HG03460 (cell line): ENCODE measurements around the gene PDE8B.

Experiments used
- ATAC-seq: cut with Tn5 transposase; IDR thresholded peaks from one replicate; pipeline ENCODE4 v1.9.1; 2021; ENCODE audit not compliant: unreplicated experiment

Gene PDE8B

DNA sequence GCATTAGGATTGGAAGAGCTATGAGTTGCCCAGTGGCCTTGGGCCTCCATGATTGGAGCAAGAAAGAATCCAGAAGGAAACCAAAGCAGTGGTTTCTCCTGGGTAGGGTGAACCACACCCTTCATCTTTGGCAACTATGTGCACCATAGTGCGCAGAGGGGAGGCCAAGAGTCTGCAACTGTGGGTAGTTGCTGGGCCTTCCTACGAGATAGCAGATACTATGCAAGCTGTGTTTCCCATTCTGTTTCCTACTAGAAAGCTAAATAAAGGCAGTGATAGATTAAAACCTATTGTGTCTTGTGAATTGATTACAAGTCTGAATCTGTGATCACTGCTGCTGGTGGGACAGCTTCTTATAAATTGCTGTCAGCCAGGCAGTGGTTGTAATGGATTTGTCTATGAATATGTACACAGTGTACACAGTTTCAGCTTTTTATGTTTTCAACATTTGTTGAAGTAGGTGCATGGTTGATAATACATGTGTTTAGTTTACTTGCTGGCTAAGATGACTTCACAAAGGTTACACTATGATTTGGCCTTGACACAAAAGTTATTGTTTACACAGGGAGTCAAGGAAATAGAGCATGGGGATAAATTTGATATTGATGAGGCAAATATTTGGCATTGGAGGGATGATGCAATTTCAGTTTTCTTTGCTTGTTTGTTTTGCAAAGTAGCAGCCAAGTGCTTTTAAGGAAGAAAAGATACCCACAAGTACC lies 23.7 kb upstream of the PDE8B start:
- no peak for ATAC-seq

DNA sequence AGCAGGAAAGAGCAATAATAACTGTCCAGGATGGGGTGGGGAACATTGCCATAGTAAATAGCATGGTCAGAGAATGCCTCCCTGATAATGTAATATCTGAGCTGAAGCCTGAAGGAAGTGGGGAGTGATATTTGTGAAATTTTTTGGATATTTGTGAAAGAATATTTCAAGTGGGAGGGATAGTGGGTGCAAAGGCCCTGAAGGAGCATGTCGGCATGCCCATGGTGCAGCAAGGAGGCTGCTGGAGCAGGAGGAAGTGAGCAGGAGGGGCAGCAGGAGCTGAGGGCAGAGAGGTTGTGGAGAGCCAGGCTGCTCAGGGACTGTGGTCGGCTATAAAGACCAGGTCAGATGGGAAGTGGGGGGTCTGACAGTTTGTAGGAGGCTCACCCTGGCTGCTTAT lies 21.1 kb upstream of the PDE8B start:
- no peak for ATAC-seq

DNA sequence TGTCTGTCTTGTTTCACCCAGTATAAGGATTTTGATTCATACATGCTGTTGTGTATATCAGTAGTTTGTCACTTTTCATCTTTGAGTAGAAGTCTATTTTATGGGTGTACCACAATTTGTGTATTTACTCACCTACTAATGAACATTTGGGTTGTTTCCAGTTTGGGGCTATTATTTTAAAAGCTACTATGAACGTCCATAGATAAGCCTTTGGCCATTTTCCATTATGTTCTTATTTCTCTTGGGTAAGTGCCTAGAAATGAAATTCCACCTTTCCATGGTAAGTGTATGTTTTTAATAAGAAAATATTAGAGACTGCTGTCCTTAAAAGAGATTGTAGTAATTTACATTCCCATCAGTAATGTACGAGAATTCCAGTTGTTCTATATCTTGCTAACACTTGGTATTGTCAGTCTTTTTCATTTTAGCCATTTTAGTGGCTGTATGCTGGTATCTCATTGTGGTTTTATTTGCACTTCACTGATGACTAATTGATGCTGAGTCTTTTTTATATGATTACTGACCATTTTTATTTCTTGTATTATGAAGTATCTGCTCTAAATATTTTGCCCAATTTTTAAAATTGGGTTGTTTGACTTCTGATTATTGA lies 17.9 kb upstream of the PDE8B start:
- no peak for ATAC-seq

DNA sequence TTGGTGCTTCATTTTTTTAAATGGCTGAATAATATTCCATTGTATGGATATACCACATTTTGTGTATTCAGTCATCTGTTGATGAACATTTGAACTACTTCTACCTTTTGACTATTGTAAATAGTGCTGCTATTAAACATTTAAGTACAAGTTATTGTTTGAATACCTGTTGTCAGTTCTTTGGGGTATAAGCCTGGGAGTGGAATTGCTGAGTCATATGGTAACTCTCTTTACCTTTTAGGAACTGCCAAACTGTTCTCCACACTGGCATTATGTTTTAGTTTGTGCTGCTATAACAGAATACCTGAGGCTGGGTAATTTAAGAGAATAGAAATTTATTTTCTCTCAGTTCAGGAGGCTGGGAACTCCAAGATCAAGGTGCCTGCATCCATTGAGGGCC lies 15.7 kb upstream of the PDE8B start:
- ATAC-seq: no peak

DNA sequence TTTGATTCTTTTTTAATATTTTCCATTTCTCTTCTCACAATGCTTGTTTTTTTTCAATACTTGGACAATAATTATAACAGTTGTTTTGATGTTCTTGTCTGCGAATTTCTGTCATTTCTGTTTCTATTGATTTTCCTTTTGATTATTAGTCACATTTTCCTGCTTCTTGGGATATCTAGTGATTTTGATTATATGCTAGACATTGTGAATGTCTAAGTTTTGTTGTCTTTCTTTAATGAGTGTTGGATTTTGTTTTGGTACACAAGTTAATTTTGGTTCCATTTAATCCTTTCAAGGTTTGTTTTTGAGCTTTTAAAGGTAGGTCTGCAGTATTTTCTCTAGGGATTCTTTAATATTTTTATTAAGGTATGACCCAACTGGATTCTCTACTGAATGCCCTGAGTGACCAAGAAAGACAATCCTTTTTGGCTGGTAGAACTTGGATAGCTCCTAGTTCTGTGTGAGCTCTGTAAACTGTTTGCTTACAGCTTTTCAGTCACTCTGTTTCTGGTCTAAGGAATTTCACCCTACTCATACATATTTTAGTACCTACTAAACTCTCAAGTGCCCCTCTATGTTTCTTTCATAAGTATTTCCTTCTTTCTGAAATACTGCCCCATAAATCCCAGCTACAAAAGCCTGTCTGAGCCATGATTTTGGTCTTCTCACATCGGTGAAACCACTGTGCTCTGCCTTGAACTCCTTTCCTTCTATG lies 12.5 kb upstream of the PDE8B start:
- no peak for ATAC-seq

DNA sequence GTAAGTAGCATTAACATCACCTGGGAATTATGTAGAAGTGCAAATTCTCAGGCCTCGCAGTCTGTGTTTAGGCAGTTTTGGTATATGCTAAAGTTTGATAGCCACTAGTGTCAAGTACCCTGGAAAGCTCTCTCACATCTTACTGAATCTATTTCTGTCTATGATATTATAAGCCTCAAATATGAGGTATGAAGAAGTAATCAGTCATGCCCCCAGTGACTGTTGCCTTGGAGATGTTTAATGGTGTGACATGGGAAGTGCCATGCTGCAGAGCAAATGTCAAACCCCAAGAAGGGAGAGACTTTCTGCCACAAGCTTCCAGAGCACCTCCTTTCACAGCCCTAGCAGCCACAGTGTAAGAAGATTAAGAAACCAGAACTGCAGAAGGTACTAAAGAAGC lies 9.8 kb upstream of the PDE8B start:
- ATAC-seq: no peak

DNA sequence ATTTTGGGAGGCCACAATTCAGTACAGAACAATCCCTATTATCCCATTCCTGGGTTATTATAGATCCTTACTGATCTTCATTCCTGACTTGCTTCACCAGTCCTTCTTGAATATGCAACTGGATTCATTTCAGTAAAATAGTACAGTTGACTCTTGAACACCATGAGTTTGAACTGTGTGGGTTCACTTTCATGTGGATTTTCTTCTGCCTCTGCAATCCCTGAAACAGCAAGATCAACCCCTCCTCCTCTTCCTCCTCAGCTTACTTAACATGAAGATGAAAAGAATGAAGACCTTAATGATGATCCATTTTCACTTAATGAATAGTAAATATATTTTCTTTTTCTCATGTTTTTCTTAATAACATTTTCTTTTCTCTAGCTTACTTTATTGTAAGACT lies 8.3 kb upstream of the PDE8B start:
- ATAC-seq: no peak

DNA sequence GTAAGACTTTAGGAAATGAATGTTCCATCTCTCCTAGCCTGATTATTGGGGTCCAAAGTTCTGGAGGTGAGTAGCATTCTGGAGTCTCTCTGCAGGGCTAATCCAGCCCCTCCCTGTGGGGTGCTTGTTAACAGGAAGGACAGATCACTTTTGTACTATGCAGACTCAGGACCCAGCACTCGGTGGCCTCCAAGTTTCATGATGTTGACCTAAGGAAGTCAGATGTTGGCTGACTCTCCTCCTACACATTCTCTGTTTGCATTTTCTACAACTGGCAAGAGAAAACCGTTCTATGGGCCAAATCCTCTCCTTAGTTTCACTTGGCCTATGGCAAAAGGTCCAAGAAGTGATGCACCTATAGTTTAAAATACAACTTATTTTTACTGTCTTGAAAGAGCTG lies 5.5 kb upstream of the PDE8B start:
- no peak for ATAC-seq

DNA sequence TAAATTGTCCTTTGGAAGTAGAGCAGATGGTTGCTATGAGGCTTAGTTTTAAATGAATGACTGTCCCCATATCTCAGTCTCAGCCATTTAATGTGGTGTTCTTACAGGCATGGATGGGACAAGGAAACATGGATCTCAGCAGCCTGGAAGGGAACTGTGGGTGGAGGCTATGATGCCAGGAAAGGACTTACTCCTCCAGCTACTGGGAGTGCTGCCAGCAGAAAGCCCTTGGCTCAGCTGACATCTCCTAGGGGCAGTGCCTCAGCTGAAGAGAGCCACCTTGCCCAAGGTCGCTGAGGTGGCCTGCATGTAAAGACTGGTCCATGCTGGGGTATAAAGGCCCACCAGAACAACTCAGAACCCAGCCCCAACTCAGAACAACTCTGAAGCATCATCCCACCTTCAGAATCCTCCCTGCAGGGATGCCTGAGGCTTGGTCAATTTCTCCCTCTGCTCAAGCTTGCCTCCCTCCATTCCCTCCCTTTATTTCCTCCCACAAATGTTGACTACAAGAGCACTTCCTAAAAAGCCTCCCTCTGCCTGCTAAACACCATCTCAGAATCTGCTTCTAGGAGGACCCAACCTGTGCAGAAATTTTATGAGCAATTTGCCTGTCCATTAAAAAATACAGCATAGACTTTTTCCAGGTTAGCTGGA lies 1.8 kb upstream of the PDE8B start:
- ATAC-seq: no peak

DNA sequence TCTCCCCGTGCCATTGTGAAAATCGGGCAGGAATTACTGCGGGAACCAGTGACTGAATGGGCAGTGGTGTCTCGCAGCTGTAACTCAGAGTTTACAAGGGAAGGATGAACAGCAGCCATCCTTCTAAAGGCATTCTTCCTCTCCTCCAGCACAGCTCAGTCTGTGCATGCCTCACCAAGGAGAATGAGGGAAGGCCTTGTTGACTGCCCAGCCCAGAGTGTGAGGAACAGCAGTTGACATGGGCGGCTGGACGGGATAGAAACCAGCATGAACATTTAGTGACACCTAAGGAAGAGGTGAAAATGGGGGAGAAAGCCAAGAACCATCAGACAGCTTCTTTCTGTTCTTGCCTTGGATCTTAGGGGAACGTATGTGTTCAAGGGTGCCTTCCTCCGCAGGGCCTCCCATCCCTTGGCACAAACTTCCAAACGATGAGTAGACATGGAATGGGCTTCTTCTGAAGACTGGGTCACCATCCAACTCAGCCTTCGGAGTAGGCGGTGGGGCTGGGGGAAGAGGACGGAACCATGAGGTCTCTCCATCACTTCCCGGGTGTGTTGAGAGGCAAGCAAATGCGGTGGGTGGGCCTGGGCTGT lies 887 bp upstream of the PDE8B start:
- ATAC-seq: no peak

DNA sequence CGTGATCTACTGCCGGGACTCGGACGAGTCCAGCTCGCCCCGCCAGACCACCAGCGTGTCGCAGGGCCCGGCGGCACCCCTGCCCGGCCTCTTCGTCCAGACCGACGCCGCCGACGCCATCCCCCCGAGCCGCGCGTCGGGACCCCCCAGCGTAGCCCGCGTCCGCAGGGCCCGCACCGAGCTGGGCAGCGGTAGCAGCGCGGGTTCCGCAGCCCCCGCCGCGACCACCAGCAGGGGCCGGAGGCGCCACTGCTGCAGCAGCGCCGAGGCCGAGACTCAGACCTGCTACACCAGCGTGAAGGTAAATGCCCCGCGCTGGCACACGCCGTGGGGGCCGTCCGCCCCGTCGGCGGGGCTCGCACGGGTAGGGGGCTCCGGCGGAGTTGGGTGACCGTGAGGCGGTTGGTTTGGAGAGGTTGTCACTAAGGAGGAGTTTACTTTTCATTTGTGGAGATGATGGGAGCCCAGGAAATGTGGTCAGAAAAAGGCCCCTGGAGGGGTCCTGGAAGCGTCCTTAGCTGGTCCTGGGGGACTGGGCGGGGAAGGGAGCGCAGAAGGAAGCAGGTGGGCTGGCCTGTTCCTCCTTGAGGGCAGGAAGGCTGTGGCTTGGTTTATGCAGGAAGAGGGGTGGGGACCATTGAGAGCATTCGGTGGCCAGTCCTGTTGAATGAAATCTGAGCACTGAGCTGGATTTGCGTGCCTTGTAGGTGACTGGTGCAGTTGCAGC lies 647 bp downstream of the PDE8B start:
- no peak for ATAC-seq

DNA sequence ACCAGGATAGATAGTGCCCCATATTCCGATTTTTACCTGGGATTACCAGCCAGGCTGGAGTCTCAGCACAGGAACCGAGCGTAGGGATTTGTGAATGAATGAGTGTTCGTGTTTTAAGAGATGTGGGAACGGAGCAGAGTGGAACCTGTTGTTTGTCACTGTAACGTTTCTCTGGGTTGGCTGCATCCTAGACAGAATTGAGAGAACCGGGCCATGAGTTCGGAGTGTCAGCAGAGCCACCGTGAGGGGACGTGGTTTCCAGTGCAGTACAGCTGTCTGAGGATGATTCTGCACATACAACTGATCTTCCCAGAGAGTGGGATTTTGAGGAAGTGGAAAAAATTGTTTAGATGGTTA lies 1.2 kb downstream of the PDE8B start:
- ATAC-seq: no peak

DNA sequence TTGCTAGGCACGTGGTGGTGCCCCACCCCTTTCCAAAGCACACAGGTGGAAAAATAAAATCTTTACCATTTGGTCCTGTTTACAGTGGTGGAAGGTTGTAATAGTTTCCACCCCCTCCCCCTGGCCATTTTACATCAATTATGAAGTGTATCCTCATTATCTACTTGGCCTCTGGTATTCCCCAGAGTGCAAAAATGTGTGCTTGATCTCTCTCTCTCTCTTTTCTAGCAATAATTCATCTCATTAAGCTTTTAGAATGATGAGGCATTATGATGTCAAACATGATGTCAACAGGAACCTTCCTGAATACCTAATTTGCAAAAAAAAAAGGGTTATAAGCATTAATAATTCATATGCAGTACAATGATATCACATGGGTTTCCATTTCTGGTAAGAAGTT lies 3.1 kb downstream of the PDE8B start:
- ATAC-seq: no peak

DNA sequence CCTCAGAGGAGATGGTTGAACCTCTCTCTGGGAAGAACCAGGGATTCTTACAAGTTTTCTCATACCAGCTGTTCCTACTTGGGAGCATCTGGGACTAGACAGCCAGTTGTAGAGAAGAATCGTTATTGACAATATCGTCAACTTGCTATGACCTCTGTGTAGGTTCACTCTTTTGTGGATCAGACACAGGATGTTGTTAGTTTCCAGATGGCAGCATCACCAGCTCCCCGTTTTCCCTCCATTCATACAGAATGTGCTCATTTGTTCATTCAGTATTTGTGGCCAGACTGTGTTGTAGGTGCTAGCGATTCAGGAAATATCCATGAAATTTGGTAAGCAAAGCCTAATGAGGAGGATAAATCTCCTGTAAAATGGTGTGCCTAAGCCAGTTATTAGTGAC lies 3.7 kb downstream of the PDE8B start:
- ATAC-seq: no peak

DNA sequence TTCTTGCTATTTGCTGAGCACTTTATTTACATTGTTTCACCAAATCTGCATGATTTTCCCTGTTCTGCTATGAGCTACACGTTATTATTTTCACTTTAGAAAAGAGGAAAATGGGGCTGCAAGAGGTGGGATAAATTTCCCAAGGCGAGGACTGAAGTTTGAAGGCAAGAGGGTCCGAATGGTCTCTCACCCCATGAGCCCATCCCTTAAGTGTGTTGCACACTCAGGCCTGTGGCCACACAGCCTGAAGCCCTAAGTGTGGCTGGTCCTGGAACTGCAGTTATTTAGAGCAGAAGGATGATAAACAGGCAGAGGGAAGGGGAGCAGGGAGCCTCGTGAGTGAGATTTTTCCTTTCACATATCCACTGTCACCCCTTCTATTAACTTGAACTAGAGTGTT lies 7.8 kb downstream of the PDE8B start:
- no peak for ATAC-seq

DNA sequence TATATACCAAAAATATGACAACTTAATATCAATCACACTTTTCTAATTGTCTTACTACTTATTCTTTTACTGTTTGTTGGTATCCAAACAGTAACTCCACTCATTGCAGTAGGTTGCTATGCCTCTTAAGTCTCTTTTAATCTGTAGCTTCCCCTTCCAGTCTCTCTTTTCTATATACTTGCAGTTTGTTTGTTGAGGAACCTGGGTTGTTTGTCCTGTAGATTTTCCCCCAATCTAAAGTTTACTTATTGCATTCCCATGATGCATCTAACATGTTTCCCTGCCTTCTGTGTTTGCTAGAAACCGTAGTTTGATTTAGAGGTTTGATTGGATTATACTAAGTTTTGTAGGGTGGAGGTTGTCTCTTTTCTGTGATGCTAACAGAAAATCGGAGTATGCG lies 10.6 kb downstream of the PDE8B start:
- ATAC-seq: no peak

DNA sequence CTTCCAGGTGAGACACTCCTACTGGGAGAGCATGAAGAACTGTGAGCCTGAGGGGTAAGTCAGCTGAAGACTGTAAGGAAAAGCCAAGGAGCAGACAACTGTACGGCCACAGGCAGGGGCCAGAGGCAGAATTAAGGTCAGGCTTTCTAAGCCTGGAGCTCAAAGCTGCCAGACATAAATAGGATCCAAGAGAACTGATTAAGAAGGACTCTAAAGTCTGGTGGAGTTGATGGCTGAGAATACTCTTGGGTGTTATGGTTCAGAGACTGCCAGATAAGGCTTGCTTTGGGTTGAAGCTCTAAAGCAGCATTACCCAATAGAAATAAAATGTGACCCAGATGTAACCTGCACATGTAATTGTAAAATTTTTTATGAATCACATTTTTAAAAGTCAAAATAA lies 12.2 kb downstream of the PDE8B start:
- ATAC-seq: no peak

DNA sequence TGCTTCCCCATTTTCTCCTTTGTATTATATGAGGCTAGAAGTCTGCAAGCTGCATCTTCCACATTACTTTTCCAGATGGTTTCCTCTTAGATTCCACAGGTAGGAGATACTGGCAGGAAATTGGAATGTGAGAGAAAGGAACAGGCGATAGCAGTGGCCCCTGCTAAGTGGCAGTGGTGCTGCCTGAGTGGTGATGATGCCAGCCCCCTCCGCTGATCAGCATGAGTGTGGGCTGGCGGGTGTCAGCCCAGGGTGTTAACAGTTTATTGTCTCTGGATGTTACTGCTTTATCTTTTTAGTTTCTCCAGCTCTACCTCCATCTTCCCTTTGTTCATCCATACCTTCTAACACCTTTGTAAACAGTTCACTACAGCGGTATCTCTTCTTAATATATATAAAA lies 13.2 kb downstream of the PDE8B start:
- ATAC-seq: no peak

DNA sequence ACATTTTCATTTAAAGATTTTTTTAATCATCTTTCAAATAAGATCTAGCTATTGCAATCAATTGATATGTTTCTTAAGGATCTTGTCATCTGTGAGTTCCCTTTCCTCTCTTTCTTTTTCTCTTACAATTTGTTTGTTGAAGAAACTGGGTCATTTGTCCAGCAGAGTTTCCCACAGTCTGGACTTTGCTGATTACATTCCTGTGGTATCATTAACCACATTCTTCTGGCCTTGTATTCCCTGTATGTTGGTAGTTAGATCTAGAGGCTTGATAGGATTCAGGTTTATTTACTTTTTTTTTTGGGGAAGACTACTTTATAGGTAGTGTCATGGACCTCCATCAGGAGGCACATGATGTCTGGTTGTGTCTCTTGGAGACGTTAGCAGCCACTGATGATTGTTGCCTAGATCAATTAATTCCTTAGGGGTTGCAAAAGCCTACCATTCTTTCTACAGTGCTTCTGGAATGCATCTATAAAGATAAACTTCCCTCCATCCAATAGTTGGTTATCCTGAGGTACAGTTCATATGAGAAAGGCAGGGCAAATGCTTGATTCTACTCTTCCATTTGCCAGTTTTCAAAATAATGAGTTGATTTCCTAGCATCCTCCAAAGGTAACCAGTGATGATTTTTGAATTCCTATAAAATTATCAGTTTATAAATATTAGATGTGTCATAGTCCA lies 14.3 kb downstream of the PDE8B start:
- no peak for ATAC-seq

DNA sequence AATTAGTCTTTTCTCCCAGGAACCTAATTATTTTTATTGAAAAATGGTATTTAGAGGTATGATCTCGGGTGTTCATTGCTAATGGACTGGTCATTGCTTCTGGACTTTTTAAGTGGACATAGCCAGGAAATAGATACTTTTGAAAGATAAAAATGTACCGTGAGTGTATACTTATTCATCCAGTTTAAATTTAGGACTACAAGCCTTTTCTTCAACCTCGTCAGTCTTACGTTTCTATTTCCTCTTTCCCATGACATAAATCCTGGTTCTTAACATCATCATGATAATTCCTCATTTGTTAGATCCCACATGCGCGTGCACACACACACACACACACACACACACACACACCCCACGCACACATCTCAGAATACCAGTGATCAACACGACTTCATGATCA lies 15.1 kb downstream of the PDE8B start:
- ATAC-seq: no peak
